OCI-LY7 (cell line): Measurements from ENCODE around the gene C19orf67. TPM values are rescaled to one million over a fixed set of nuclear protein-coding genes. Genes with fewer than 3 reads are reported as not detected.

ENCODE experiments used
- BruUV-seq: library from RNA; stranded (reverse); fragments of 400-500 nt; replicated peaks from 2 replicates; lab custom pipeline; 2021; lab: Mats Ljungman, UMichigan
- CTCF ChIA-PET: fragments of 300-600 bp; sonication (Branson Sonifier 250); formaldehyde crosslinking; loops from one replicate; lab custom pipeline; 2022; ENCODE audit warnings: antibody characterized with exemption; ENCODE audit not compliant: unreplicated experiment; lab: Charles Lee
- POLR2A ChIA-PET: fragments of 300-600 bp; sonication (Branson Sonifier 250); formaldehyde crosslinking; loops from one replicate; lab custom pipeline; 2022; ENCODE audit warnings: antibody characterized with exemption; lab: Charles Lee
- DNase-seq: peaks from one replicate; pipeline ENCODE4 v3.0.0-alpha.2; 2015; ENCODE audit warnings: low spot score
- H2AFZ ChIP-seq: fragments of 200-600 bp; sonication (generic), shearing (Covaris generic); 2 replicates; pipeline ENCODE4 v1.6.1; 2014; ENCODE audit warnings: mild to moderate bottlenecking, antibody characterized with exemption, low read length, moderate library complexity
- H3K27ac ChIP-seq: fragments of 200-600 bp; sonication (generic); 2 replicates; pipeline ENCODE4 v1.5.1; 2014; ENCODE audit warnings: mixed run types, low read depth, mild to moderate bottlenecking, moderate library complexity, low read length, inconsistent platforms; ENCODE audit not compliant: poor library complexity, severe bottlenecking
- H3K36me3 ChIP-seq: fragments of 200-600 bp; sonication (generic); 2 replicates; pipeline ENCODE4 v1.6.1; 2014; ENCODE audit warnings: mild to moderate bottlenecking, antibody characterized with exemption, low read length, moderate library complexity, mixed read lengths; ENCODE audit not compliant: insufficient read depth
- H3K4me1 ChIP-seq: fragments of 200-600 bp; sonication (generic); 2 replicates; pipeline ENCODE4 v1.5.1; 2014; ENCODE audit warnings: mild to moderate bottlenecking, low read length; ENCODE audit not compliant: insufficient read depth, poor library complexity, severe bottlenecking
- H3K4me2 ChIP-seq: fragments of 200-600 bp; sonication (generic); 2 replicates; pipeline ENCODE4 v1.6.1; 2014; ENCODE audit warnings: mild to moderate bottlenecking, low read length
- H3K4me3 ChIP-seq: fragments of 200-600 bp; sonication (generic); 2 replicates; pipeline ENCODE4 v1.5.1; 2014; ENCODE audit warnings: mild to moderate bottlenecking, low read depth, low read length; ENCODE audit not compliant: poor library complexity, severe bottlenecking
- H3K79me2 ChIP-seq: fragments of 200-600 bp; sonication (generic); 2 replicates; pipeline ENCODE4 v1.6.1; 2016; ENCODE audit warnings: low read depth, mild to moderate bottlenecking, low read length, moderate library complexity, mixed read lengths; ENCODE audit not compliant: insufficient read depth
- H3K9me2 ChIP-seq: fragments of 200-600 bp; sonication (generic); 2 replicates; pipeline ENCODE4 v1.6.1; 2016; ENCODE audit warnings: mild to moderate bottlenecking, low read length, mixed read lengths; ENCODE audit not compliant: insufficient read depth
- H3K9me3 ChIP-seq: fragments of 200-600 bp; sonication (generic); 2 replicates; pipeline ENCODE4 v1.6.1; 2014; ENCODE audit warnings: mild to moderate bottlenecking, mixed run types, low read length, mixed read lengths
- H4K20me1 ChIP-seq: fragments of 200-600 bp; sonication (generic); 2 replicates; pipeline ENCODE4 v1.6.1; 2014; ENCODE audit warnings: mild to moderate bottlenecking, antibody characterized with exemption, low read length, moderate library complexity, mixed read lengths; ENCODE audit not compliant: insufficient read depth
- EZH2phosphoT487 ChIP-seq: fragments of 200-600 bp; sonication (generic); IDR thresholded peaks from 2 replicates; pipeline ENCODE4 v1.6.1; 2018; ENCODE audit warnings: low read depth, borderline replicate concordance, mild to moderate bottlenecking, mixed run types, antibody characterized with exemption, low read length, moderate library complexity, mixed read lengths
- intact Hi-C: fragments of 100-400 bp; cut with micrococcal nuclease; formaldehyde crosslinking; loops from one replicate; pipeline ENCODE4 v1.10.0; 2022; ENCODE audit not compliant: unreplicated experiment
- total RNA-seq, 2 experiments: library from RNA; depleted of rRNA in 1 of 2; stranded (reverse); fragments of >200 nt in 1 of 2; shearing (Covaris generic) in 1 of 2; gene quantifications; 2 replicates each; pipeline ENCODE4 v1.2.3, GENCODE V29; 2014 to 2022
- TF ChIP-seq, protein P1 (sequence below): fragments of 200-600 bp; sonication (generic); conservative IDR thresholded peaks from 2 replicates; pipeline ENCODE4 v1.5.1; 2014; ENCODE audit warnings: mild to moderate bottlenecking, antibody characterized with exemption, low read length, moderate library complexity, mixed read lengths

Gene C19orf67
- total RNA-seq, 2 experiments from 2014 or later, result 1.4 to 2.6 TPM

DNA sequence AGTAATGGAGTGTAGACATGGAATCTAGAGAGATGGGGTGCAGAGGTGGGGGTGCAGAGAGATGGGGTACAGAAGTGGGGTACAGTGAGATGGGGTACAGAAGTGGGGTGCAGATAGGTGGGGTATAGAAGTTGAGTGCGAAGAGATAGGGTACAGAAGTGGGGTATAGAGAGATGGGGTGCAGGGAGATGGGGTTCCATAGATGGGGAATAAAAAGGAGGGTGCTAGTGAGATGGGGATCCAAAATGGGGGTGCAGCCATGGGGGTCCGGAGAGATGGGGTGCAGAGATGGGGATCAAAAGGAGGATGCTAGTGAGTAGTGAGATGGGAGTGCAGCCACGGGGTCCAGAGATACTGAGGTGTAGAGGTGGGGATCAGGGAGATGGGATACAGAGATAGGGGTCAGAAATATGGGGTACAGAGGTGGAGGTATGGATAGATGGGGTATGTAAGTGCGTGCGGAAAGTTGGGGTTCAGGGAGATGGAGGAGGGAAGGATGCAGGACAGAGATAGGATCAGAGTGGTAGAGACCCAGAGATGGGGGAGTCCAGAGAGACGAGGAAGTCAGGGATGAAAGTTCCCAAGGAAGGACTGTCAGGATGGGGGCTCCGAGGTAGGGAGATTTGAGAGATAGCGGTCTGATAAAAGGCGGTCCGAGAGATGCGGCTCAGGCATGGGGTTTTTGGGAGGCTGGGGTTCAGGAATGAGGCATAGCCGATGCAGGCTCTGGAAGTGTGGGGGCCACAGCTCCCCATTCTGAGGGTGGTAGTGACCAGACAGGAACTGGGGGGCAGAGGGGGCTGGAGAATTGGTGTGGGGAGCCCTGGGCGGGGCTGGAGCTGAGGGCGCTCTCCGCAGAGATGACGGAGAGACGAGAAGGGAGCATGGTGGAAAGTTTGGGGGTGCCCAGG is 27.1 kb downstream of the C19orf67 start:
- H4K20me1 ChIP-seq, result no peaks in the 10 kb centered on the region
- no peak overlapping the region for H3K27ac ChIP-seq
- CTCF ChIA-PET, result interaction anchor here (0.8 kb wide), 1 partner anchor 78 kb away, joined by 3 read pairs; the partner anchor contains the start of gene ASF1B
- H3K9me2 ChIP-seq, result no peaks in the 10 kb centered on the region
- BruUV-seq, result no TSS peak
- H3K4me3 ChIP-seq, result no peak overlapping the region
- TF ChIP-seq, protein P1, sequence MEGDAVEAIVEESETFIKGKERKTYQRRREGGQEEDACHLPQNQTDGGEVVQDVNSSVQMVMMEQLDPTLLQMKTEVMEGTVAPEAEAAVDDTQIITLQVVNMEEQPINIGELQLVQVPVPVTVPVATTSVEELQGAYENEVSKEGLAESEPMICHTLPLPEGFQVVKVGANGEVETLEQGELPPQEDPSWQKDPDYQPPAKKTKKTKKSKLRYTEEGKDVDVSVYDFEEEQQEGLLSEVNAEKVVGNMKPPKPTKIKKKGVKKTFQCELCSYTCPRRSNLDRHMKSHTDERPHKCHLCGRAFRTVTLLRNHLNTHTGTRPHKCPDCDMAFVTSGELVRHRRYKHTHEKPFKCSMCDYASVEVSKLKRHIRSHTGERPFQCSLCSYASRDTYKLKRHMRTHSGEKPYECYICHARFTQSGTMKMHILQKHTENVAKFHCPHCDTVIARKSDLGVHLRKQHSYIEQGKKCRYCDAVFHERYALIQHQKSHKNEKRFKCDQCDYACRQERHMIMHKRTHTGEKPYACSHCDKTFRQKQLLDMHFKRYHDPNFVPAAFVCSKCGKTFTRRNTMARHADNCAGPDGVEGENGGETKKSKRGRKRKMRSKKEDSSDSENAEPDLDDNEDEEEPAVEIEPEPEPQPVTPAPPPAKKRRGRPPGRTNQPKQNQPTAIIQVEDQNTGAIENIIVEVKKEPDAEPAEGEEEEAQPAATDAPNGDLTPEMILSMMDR, result no peak
- intact Hi-C loops, result no loop called here
- no peaks in the 10 kb centered on the region for H3K9me3 ChIP-seq
- no peaks in the 10 kb centered on the region for H3K36me3 ChIP-seq
- H3K79me2 ChIP-seq, result no peaks in the 10 kb centered on the region
- DNase-seq, result no peak
- POLR2A ChIA-PET, result no interaction called here
- H3K4me1 ChIP-seq, result peaks cover 6% of the 10 kb centered on the region
- no peak overlapping the region for H2AFZ ChIP-seq
- H3K4me2 ChIP-seq, result no peak overlapping the region

DNA sequence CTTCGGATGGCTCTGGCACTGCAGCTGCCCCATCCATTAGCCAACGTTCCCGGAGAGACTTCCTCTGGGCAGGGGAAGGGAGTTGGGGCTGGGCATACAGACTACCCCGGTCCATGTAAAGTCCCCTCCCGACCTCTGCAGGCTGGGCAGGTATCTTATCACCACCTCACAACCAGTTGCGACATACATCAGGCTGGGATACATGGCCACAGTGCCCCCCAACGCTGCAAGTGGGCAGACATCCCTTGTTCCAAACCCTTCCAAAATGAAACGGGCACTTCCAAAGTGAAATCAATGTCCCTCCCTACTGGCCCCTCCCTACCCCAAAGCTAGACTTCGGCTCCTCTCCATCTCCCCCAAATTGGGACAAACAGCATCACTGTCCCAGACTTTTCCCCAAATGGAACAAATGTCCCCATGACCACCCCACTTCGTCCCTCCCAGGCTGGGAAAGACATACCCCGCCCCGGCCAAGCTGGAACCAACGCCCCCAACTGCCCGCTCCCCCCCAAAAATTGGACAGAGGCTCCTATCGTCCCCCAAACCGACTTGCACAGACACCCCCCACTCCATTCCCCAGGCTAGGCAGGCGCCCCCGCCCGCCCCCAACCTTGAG is 28.7 kb downstream of the C19orf67 start:
- no TSS peak for BruUV-seq
- Histone ChIP-seq H3K79me2 (no peaks in the 10 kb centered on the region), H3K36me3 (no peaks in the 10 kb centered on the region), H3K4me1 (peaks cover 6% of the 10 kb centered on the region), H3K9me3 (no peaks in the 10 kb centered on the region), H2AFZ (no peak overlapping the region), H3K27ac (no peak overlapping the region), H3K9me2 (no peaks in the 10 kb centered on the region), H4K20me1 (no peaks in the 10 kb centered on the region), H3K4me2 (no peak overlapping the region), H3K4me3 (no peak overlapping the region)
- TF ChIP-seq, protein P1, result no peak
- TF ChIP-seq EZH2phosphoT487, result no peak
- intact Hi-C loops, result no loop called here
- ChIA-PET POLR2A (interaction anchor here (0.5 kb wide), 1 partner anchor 349 kb away, joined by 6 read pairs; no protein-coding TSS in a partner anchor), CTCF (interaction anchor here (1.2 kb wide), 1 partner anchor 15 kb away, joined by 3 read pairs; the partner anchor contains the start of gene MISP3)
- no peak for DNase-seq
